Neuronal stem cell (in vitro differentiated cells): ENCODE data around the gene MPG.

Experiments
- DNase-seq: peaks from one replicate; pipeline ENCODE4 v3.0.0-alpha.2; 2013; ENCODE audit warnings: low spot score
- H2AFZ ChIP-seq: one replicate; pipeline ENCODE4 v1.6.1; 2013; ENCODE audit warnings: mild to moderate bottlenecking, low read length, inconsistent platforms
- H2AK5ac ChIP-seq: 2 replicates; pipeline ENCODE4 v1.6.1; 2013; ENCODE audit warnings: low read depth, mild to moderate bottlenecking, inconsistent platforms, low read length, moderate library complexity, mixed read lengths
- H2BK120ac ChIP-seq: 2 replicates; pipeline ENCODE4 v1.6.1; 2013; ENCODE audit warnings: low read depth, mild to moderate bottlenecking, inconsistent platforms, low read length, moderate library complexity, mixed read lengths
- H2BK12ac ChIP-seq: one replicate; pipeline ENCODE4 v1.6.1; 2013; ENCODE audit warnings: low read length, inconsistent platforms
- H2BK15ac ChIP-seq: 2 replicates; pipeline ENCODE4 v1.6.1; 2013; ENCODE audit warnings: mild to moderate bottlenecking, low read length, inconsistent platforms, mixed read lengths
- H2BK5ac ChIP-seq: one replicate; pipeline ENCODE4 v1.6.1; 2013; ENCODE audit warnings: inconsistent platforms, mild to moderate bottlenecking, low read length, moderate library complexity
- H3K14ac ChIP-seq: one replicate; pipeline ENCODE4 v1.6.1; 2013; ENCODE audit warnings: low read length, inconsistent platforms
- H3K18ac ChIP-seq: 2 replicates; pipeline ENCODE4 v1.6.1; 2013; ENCODE audit warnings: low read length, inconsistent platforms
- H3K23ac ChIP-seq: 2 replicates; pipeline ENCODE4 v1.6.1; 2013; ENCODE audit warnings: low read depth, mild to moderate bottlenecking, mixed read lengths, low read length, inconsistent platforms; ENCODE audit not compliant: poor library complexity
- H3K27ac ChIP-seq: replicated peaks from 3 replicates; pipeline ENCODE4 v1.5.1; 2013; ENCODE audit warnings: low read length, inconsistent platforms
- H3K27me3 ChIP-seq, 3 experiments: 2 replicates each; pipeline ENCODE4 v1.6.1; 2013; ENCODE audit warnings: low read length in 3 of 3, mild to moderate bottlenecking in 2 of 3, inconsistent platforms in 1 of 3, low read depth in 1 of 3, mixed read lengths in 1 of 3, moderate library complexity in 1 of 3; ENCODE audit not compliant: control insufficient read depth in 3 of 3, insufficient read depth in 3 of 3
- H3K36me3 ChIP-seq, 2 donors: replicated peaks in 1 of 2; 2 replicates each; pipeline ENCODE4 v1.6.1; 2013; ENCODE audit warnings: low read length in 2 of 2; ENCODE audit not compliant: control insufficient read depth in 2 of 2, insufficient read depth in 2 of 2
- H3K4ac ChIP-seq: 2 replicates; pipeline ENCODE4 v1.6.1; 2013; ENCODE audit warnings: inconsistent platforms, mild to moderate bottlenecking, low read length, moderate library complexity
- H3K4me1 ChIP-seq, 2 donors: 1 replicate in 1 of 2; 2 replicates in 1 of 2; pipeline ENCODE4 v1.6.1; 2013; ENCODE audit warnings: low read length in 2 of 2, low read depth in 1 of 2; ENCODE audit not compliant: control insufficient read depth in 2 of 2, insufficient read depth in 1 of 2
- H3K4me2 ChIP-seq: one replicate; pipeline ENCODE4 v1.6.1; 2013; ENCODE audit warnings: mild to moderate bottlenecking, low read length, inconsistent platforms; ENCODE audit not compliant: insufficient read depth, poor library complexity, severe bottlenecking
- H3K4me3 ChIP-seq, 2 donors: 2 replicates each; pipeline ENCODE4 v1.5.1; 2013; ENCODE audit warnings: low read length in 2 of 2, mild to moderate bottlenecking in 2 of 2, inconsistent platforms in 1 of 2, moderate library complexity in 1 of 2
- H3K79me1 ChIP-seq: one replicate; pipeline ENCODE4 v1.6.1; 2013; ENCODE audit warnings: low read depth, mild to moderate bottlenecking, inconsistent platforms, low read length, moderate library complexity
- H3K9ac ChIP-seq: one replicate; pipeline ENCODE4 v1.6.1; 2013; ENCODE audit warnings: mild to moderate bottlenecking, low read depth, low read length, inconsistent platforms; ENCODE audit not compliant: poor library complexity
- H3K9me3 ChIP-seq, 2 donors: replicated peaks in 1 of 2; 2 replicates each; pipeline versions ENCODE3 to v1.6.1; 2013; ENCODE audit warnings: low read length in 2 of 2, mild to moderate bottlenecking in 2 of 2, inconsistent platforms in 1 of 2, low read depth in 1 of 2, mixed read lengths in 1 of 2, moderate library complexity in 1 of 2; ENCODE audit not compliant: control insufficient read depth in 2 of 2, insufficient read depth in 1 of 2
- H4K8ac ChIP-seq: one replicate; pipeline ENCODE4 v1.6.1; 2013; ENCODE audit warnings: low read depth, mild to moderate bottlenecking, inconsistent platforms, low read length, moderate library complexity
- H4K91ac ChIP-seq: one replicate; pipeline ENCODE4 v1.6.1; 2013; ENCODE audit warnings: low read length, low read depth, mild to moderate bottlenecking, inconsistent platforms; ENCODE audit not compliant: poor library complexity
- WGBS, 2 donors: extraction: QIAGEN DNeasy Blood & Tissue Kit; methylation state at CpG; one replicate each; pipeline ENCODE4 v1.1.7; 2013; ENCODE audit warnings: missing lambda C conversion rate in 2 of 2, mixed read lengths in 1 of 2; ENCODE audit not compliant: insufficient read length in 2 of 2, insufficient replicate concordance in 1 of 2; ENCODE audit errors: extremely low coverage in 2 of 2; 5-methylcytosine and 5-hydroxymethylcytosine counted together

Gene MPG

DNA sequence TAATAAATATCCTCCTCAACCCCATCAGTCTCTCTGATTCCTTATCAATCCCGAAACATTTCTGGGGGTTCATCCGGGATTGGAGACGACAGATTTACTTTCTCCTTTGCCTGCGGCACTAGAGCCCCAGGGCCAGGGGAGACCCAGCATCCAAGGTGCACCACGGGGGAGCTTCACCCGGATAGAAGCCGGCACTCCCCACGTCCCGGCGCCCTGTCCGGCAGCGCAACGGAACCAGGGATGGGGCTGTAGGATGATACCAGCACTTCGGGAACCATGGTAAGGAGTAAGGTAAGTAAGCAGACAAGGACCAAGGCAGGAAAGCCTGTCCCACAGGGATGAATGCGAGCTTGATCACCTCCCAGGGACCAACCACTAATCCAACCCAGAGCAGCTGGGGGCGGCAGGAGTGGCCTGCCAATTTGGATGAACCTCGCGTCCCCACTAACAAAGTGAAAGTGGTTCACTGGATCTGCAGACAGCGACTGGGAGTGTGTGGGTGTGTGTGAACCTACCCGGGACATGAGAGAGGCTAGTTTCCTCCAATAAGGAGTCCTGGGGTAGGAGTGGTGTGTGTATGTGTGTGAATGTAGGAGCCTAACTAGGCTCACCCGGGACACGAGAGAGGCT is 36.5 kb upstream of the MPG start:
- Histone ChIP-seq H3K4me3 (no peak overlapping the region), H3K36me3 (peaks cover 28 to 69% of the 10 kb centered on the region in 2 donors), H2AK5ac (no peak overlapping the region), H4K8ac (no peak overlapping the region), H3K18ac (no peak overlapping the region), H2BK5ac (no peak overlapping the region), H3K27me3 (no peaks in the 10 kb centered on the region), H2BK15ac (no peak overlapping the region), H2BK120ac (no peak overlapping the region), H3K9me3 (peaks cover 0 to 5% of the 10 kb centered on the region in 2 donors), H3K4me1 (no peaks in the 10 kb centered on the region), H3K79me1 (no peaks in the 10 kb centered on the region), H3K23ac (no peak overlapping the region), H3K9ac (no peak overlapping the region), H4K91ac (no peak overlapping the region), H2AFZ (no peak overlapping the region), H3K4me2 (no peak overlapping the region), H3K27ac (no peak overlapping the region), H3K4ac (no peak overlapping the region), H3K14ac (peak overlapping the region; percentile 43), H2BK12ac (no peak overlapping the region)
- no peak for DNase-seq
- WGBS, 2 donors = no CpG with 5 or more reads among the region's 22 CpGs

- Histone ChIP-seq H3K23ac (no peak overlapping the region), H2AK5ac (no peak overlapping the region), H2BK120ac (no peak overlapping the region), H3K4ac (no peak overlapping the region), H3K27me3 (no peaks in the 10 kb centered on the region), H3K9me3 (peaks cover 0 to 5% of the 10 kb centered on the region in 2 donors), H3K9ac (no peak overlapping the region), H3K4me1 (no peaks in the 10 kb centered on the region), H4K91ac (no peak overlapping the region), H3K27ac (no peak overlapping the region), H2BK15ac (no peak overlapping the region), H2BK12ac (no peak overlapping the region), H3K4me2 (no peak overlapping the region), H3K36me3 (peaks cover 29 to 72% of the 10 kb centered on the region in 2 donors), H3K18ac (no peak overlapping the region), H2AFZ (no peak overlapping the region), H2BK5ac (no peak overlapping the region), H3K4me3 (no peak overlapping the region), H3K14ac (no peak overlapping the region), H3K79me1 (no peaks in the 10 kb centered on the region), H4K8ac (no peak overlapping the region)
- WGBS, 2 donors = no CpG with 5 or more reads among the region's 11 CpGs
- no peak for DNase-seq
These were observed 36.0 kb upstream of the MPG start for GRCh38 chr16:42069-42457.

- no peak overlapping the region for H3K27ac ChIP-seq
- H2BK5ac ChIP-seq = no peak overlapping the region
- H3K27me3 ChIP-seq = no peaks in the 10 kb centered on the region
- no peak overlapping the region for H3K4ac ChIP-seq
- H3K4me1 ChIP-seq = no peaks in the 10 kb centered on the region
- no peak overlapping the region for H4K91ac ChIP-seq
- H3K79me1 ChIP-seq = no peaks in the 10 kb centered on the region
- H3K36me3 ChIP-seq = peaks cover 32 to 76% of the 10 kb centered on the region in 2 donors
- H3K18ac ChIP-seq = no peak overlapping the region
- H3K14ac ChIP-seq = no peak overlapping the region
- no peak overlapping the region for H2BK12ac ChIP-seq
- H2BK120ac ChIP-seq = no peak overlapping the region
- WGBS, 2 donors = no CpG with 5 or more reads among the region's 4 CpGs
- H3K4me3 ChIP-seq = no peak overlapping the region
- no peak overlapping the region for H2AFZ ChIP-seq
- DNase-seq = no peak
- H3K4me2 ChIP-seq = no peak overlapping the region
- no peak overlapping the region for H3K9ac ChIP-seq
- peaks cover 0 to 5% of the 10 kb centered on the region in 2 donors for H3K9me3 ChIP-seq
- no peak overlapping the region for H2BK15ac ChIP-seq
- H4K8ac ChIP-seq = no peak overlapping the region
- no peak overlapping the region for H3K23ac ChIP-seq
- H2AK5ac ChIP-seq = no peak overlapping the region
These were observed 35.3 kb upstream of the MPG start for GRCh38 chr16:42691-43090.

DNA sequence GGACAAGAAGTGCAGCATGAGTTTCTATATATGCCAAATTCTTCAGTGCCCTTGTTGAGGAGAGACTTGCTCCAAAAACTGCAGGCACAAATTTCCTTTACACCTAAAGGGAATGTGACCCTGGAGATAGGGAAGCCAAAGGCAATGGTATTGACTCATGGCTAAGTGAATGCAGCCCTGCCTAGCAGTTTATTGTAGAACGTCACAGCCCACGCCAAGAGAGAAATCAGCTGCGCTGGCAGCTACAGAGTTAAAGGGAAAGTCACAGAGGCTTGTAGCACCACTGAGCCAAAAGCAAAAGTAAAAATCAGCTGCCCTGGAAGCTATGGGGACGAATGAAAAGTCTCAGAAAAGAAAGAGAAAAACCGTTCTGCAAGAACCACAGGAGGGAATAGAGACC is 34.7 kb upstream of the MPG start:
- no peak overlapping the region for H3K4ac ChIP-seq
- peaks cover 0 to 5% of the 10 kb centered on the region in 2 donors for H3K9me3 ChIP-seq
- no peak overlapping the region for H3K27ac ChIP-seq
- no peak overlapping the region for H2AK5ac ChIP-seq
- no peak overlapping the region for H2BK120ac ChIP-seq
- DNase-seq = no peak
- no peak overlapping the region for H4K8ac ChIP-seq
- peaks cover 32 to 81% of the 10 kb centered on the region in 2 donors for H3K36me3 ChIP-seq
- no peaks in the 10 kb centered on the region for H3K27me3 ChIP-seq
- no peak overlapping the region for H3K18ac ChIP-seq
- no peak overlapping the region for H3K9ac ChIP-seq
- H2BK15ac ChIP-seq = no peak overlapping the region
- H3K4me1 ChIP-seq = no peaks in the 10 kb centered on the region
- no peak overlapping the region for H3K4me2 ChIP-seq
- no CpG with 5 or more reads among the region's 5 CpGs for WGBS, 2 donors
- H3K23ac ChIP-seq = no peak overlapping the region
- no peak overlapping the region for H2BK5ac ChIP-seq
- no peak overlapping the region for H2AFZ ChIP-seq
- H3K79me1 ChIP-seq = peaks cover 2% of the 10 kb centered on the region
- H2BK12ac ChIP-seq = no peak overlapping the region
- H4K91ac ChIP-seq = no peak overlapping the region
- no peak overlapping the region for H3K4me3 ChIP-seq
- H3K14ac ChIP-seq = no peak overlapping the region
